ENCODE results near the gene MAP3K12. TPM values are rescaled to one million over a fixed set of nuclear protein-coding genes. Genes with fewer than 3 reads are reported as not detected.

The MAP3K12 gene
- total RNA-seq, 1 experiment from 2014 or later: 21.9 TPM

GRCh38 chr12:53515291-53515680 is 16.0 kb upstream of the MAP3K12 start:
- Histone ChIP-seq H3K79me2 (ENCODE audit: low read length) (no peaks in the 10 kb centered on the region), H3K4me2 (ENCODE audit: low read depth, low read length, poor library complexity, severe bottlenecking) (no peak overlapping the region), H3K27me3 (ENCODE audit: low read length) (no peaks in the 10 kb centered on the region), H3K4me3 (ENCODE audit: low read length) (no peak overlapping the region), H3K27ac (ENCODE audit: low read length) (no peak overlapping the region), H3K4me1 (ENCODE audit: low read length) (no peaks in the 10 kb centered on the region), H3K9me2 (replicated peaks; ENCODE audit: insufficient read depth, low read length) (no peaks in the 10 kb centered on the region), H3K9ac (ENCODE audit: low read length) (no peak overlapping the region), H4K20me1 (ENCODE audit: insufficient read depth, low read depth, low read length) (no peaks in the 10 kb centered on the region), H2AFZ (ENCODE audit: low read length) (no peak overlapping the region), H3K9me3 (ENCODE audit: low read length) (no peaks in the 10 kb centered on the region), H3K36me3 (ENCODE audit: insufficient read depth, low read length) (peaks cover 25% of the 10 kb centered on the region)
- DNase-seq: no peak

GRCh38 chr12:53514628-53515290 is 15.5 kb upstream of the MAP3K12 start:
- no peaks in the 10 kb centered on the region for H3K27me3 ChIP-seq (ENCODE audit: low read length)

GRCh38 chr12:53513712-53514410 is 14.6 kb upstream of the MAP3K12 start:
- Histone ChIP-seq H3K9me3 (ENCODE audit: low read length) (no peaks in the 10 kb centered on the region), H3K4me3 (ENCODE audit: low read length) (no peak overlapping the region), H3K36me3 (ENCODE audit: insufficient read depth, low read length) (peaks cover 21% of the 10 kb centered on the region), H3K4me2 (ENCODE audit: low read depth, low read length, poor library complexity, severe bottlenecking) (no peak overlapping the region), H3K27me3 (ENCODE audit: low read length) (no peaks in the 10 kb centered on the region), H3K9me2 (replicated peaks; ENCODE audit: insufficient read depth, low read length) (no peaks in the 10 kb centered on the region), H3K27ac (ENCODE audit: low read length) (no peak overlapping the region), H3K9ac (ENCODE audit: low read length) (no peak overlapping the region), H2AFZ (ENCODE audit: low read length) (no peak overlapping the region), H3K4me1 (ENCODE audit: low read length) (peaks cover 3% of the 10 kb centered on the region), H3K79me2 (ENCODE audit: low read length) (no peaks in the 10 kb centered on the region), H4K20me1 (ENCODE audit: insufficient read depth, low read depth, low read length) (no peaks in the 10 kb centered on the region; the same call in 1 of the 2 replicates)
- DNase-seq: no peak

More at GRCh38 chr12:53514628-53515290, 15.5 kb upstream of the MAP3K12 start:
- H3K9ac ChIP-seq (ENCODE audit: low read length): no peak overlapping the region
- H3K9me2 ChIP-seq (replicated peaks; ENCODE audit: insufficient read depth, low read length): no peaks in the 10 kb centered on the region
- no peaks in the 10 kb centered on the region for H3K79me2 ChIP-seq (ENCODE audit: low read length)
- no peak overlapping the region for H2AFZ ChIP-seq (ENCODE audit: low read length)
- H3K4me3 ChIP-seq (ENCODE audit: low read length): no peak overlapping the region
- no peaks in the 10 kb centered on the region for H3K4me1 ChIP-seq (ENCODE audit: low read length)
- no peak overlapping the region for H3K27ac ChIP-seq (ENCODE audit: low read length)
- H3K9me3 ChIP-seq (ENCODE audit: low read length): no peaks in the 10 kb centered on the region
- peaks cover 21% of the 10 kb centered on the region for H3K36me3 ChIP-seq (ENCODE audit: insufficient read depth, low read length)
- DNase-seq: no peak
- no peaks in the 10 kb centered on the region for H4K20me1 ChIP-seq (ENCODE audit: insufficient read depth, low read depth, low read length)
- H3K4me2 ChIP-seq (ENCODE audit: low read depth, low read length, poor library complexity, severe bottlenecking): no peak overlapping the region

GRCh38 chr12:53510181-53510812 is 11.0 kb upstream of the MAP3K12 start:
- H3K27ac ChIP-seq (ENCODE audit: low read length): no peak overlapping the region

GRCh38 chr12:53508534-53509170 is 9.4 kb upstream of the MAP3K12 start:
- no peaks in the 10 kb centered on the region for H3K27me3 ChIP-seq (ENCODE audit: low read length)
- no peak overlapping the region for H3K4me3 ChIP-seq (ENCODE audit: low read length)
- peaks cover 16% of the 10 kb centered on the region; the same call in 1 of the 2 replicates for H3K36me3 ChIP-seq (ENCODE audit: insufficient read depth, low read length)
- H3K79me2 ChIP-seq (ENCODE audit: low read length): peaks cover 4% of the 10 kb centered on the region; the same call in 1 of the 2 replicates
- H4K20me1 ChIP-seq (ENCODE audit: insufficient read depth, low read depth, low read length): no peaks in the 10 kb centered on the region; the same call in 1 of the 2 replicates
- peaks cover 8% of the 10 kb centered on the region for H3K4me1 ChIP-seq (ENCODE audit: low read length)
- no peak overlapping the region for H2AFZ ChIP-seq (ENCODE audit: low read length)
- no peak overlapping the region for H3K27ac ChIP-seq (ENCODE audit: low read length)
- no peak overlapping the region for H3K4me2 ChIP-seq (ENCODE audit: low read depth, low read length, poor library complexity, severe bottlenecking)
- H3K9me3 ChIP-seq (ENCODE audit: low read length): no peaks in the 10 kb centered on the region
- DNase-seq: peak; percentile 94
- H3K9me2 ChIP-seq (replicated peaks; ENCODE audit: insufficient read depth, low read length): no peaks in the 10 kb centered on the region
- no peak overlapping the region for H3K9ac ChIP-seq (ENCODE audit: low read length)

More at GRCh38 chr12:53510181-53510812, 11.0 kb upstream of the MAP3K12 start:
- H3K36me3 ChIP-seq (ENCODE audit: insufficient read depth, low read length): peaks cover 25% of the 10 kb centered on the region
- no peaks in the 10 kb centered on the region for H3K27me3 ChIP-seq (ENCODE audit: low read length)
- no peak overlapping the region for H2AFZ ChIP-seq (ENCODE audit: low read length)
- H3K4me1 ChIP-seq (ENCODE audit: low read length): peaks cover 8% of the 10 kb centered on the region
- H3K9me3 ChIP-seq (ENCODE audit: low read length): no peaks in the 10 kb centered on the region
- no peak for DNase-seq
- H4K20me1 ChIP-seq (ENCODE audit: insufficient read depth, low read depth, low read length): no peaks in the 10 kb centered on the region; the same call in 1 of the 2 replicates
- H3K4me3 ChIP-seq (ENCODE audit: low read length): no peak overlapping the region
- no peaks in the 10 kb centered on the region for H3K9me2 ChIP-seq (replicated peaks; ENCODE audit: insufficient read depth, low read length)
- H3K79me2 ChIP-seq (ENCODE audit: low read length): no peaks in the 10 kb centered on the region
- H3K9ac ChIP-seq (ENCODE audit: low read length): no peak overlapping the region
- H3K4me2 ChIP-seq (ENCODE audit: low read depth, low read length, poor library complexity, severe bottlenecking): no peak overlapping the region

- H4K20me1 ChIP-seq (ENCODE audit: insufficient read depth, low read depth, low read length): no peaks in the 10 kb centered on the region; the same call in 1 of the 2 replicates
- no peaks in the 10 kb centered on the region for H3K27me3 ChIP-seq (ENCODE audit: low read length)
- DNase-seq: no peak
- no peak overlapping the region for H2AFZ ChIP-seq (ENCODE audit: low read length)
- peaks cover 19% of the 10 kb centered on the region for H3K4me1 ChIP-seq (ENCODE audit: low read length)
- peaks cover 10% of the 10 kb centered on the region; the same call in 1 of the 2 replicates for H3K36me3 ChIP-seq (ENCODE audit: insufficient read depth, low read length)
- H3K9ac ChIP-seq (ENCODE audit: low read length): no peak overlapping the region
- H3K79me2 ChIP-seq (ENCODE audit: low read length): peaks cover 14% of the 10 kb centered on the region
- no peak overlapping the region for H3K4me2 ChIP-seq (ENCODE audit: low read depth, low read length, poor library complexity, severe bottlenecking)
- H3K27ac ChIP-seq (ENCODE audit: low read length): no peak overlapping the region
- no peak overlapping the region for H3K4me3 ChIP-seq (ENCODE audit: low read length)
- no peaks in the 10 kb centered on the region for H3K9me2 ChIP-seq (replicated peaks; ENCODE audit: insufficient read depth, low read length)
- H3K9me3 ChIP-seq (ENCODE audit: low read length): no peaks in the 10 kb centered on the region
These were observed 8.3 kb upstream of the MAP3K12 start for GRCh38 chr12:53507603-53507885.

- Histone ChIP-seq H3K36me3 (ENCODE audit: insufficient read depth, low read length) (peaks cover 8% of the 10 kb centered on the region; the same call in 1 of the 2 replicates), H3K4me3 (ENCODE audit: low read length) (no peak within 1 kb of the TSS), H3K9me2 (replicated peaks; ENCODE audit: insufficient read depth, low read length) (no peaks in the 10 kb centered on the region), H3K27me3 (ENCODE audit: low read length) (no peaks in the 10 kb centered on the region), H3K9ac (ENCODE audit: low read length) (no peak within 1 kb of the TSS), H3K27ac (ENCODE audit: low read length) (no peak within 1 kb of the TSS), H4K20me1 (ENCODE audit: insufficient read depth, low read depth, low read length) (no peaks in the 10 kb centered on the region; the same call in 1 of the 2 replicates), H3K9me3 (ENCODE audit: low read length) (no peaks in the 10 kb centered on the region), H2AFZ (ENCODE audit: low read length) (no peak within 1 kb of the TSS), H3K79me2 (ENCODE audit: low read length) (peaks cover 19% of the 10 kb centered on the region), H3K4me2 (ENCODE audit: low read depth, low read length, poor library complexity, severe bottlenecking) (no peak within 1 kb of the TSS), H3K4me1 (ENCODE audit: low read length) (peaks cover 24% of the 10 kb centered on the region)
- DNase-seq: no peak
These were observed 7.8 kb upstream of the MAP3K12 start, which contains the start of gene NPFF for GRCh38 chr12:53506881-53507602. Gene NPFF, minus strand, starts transcription at chr12:53507484. Its CDS starts 10 bp downstream, at chr12:53507474.
